ENCODE results near the gene ARID1B. TPM values are rescaled to one million over a fixed set of nuclear protein-coding genes. Genes with fewer than 3 reads are reported as not detected.
"Not testable (repeated sequence)": the region's sequence is repeated elsewhere in the genome, so short reads cannot be mapped to it uniquely, and the experiment has no call there.

Gene ARID1B
- total RNA-seq, 1 experiment from 2014 or later, result 91.7 TPM

- Histone ChIP-seq H3K27ac (ENCODE audit: low read length) (no peak overlapping the region), H3K4me1 (ENCODE audit: control insufficient read depth, insufficient read depth, low read length) (peaks cover 16% of the 10 kb centered on the region; the same call in 1 of the 2 replicates), H3K9me3 (ENCODE audit: control insufficient read depth, insufficient read depth, low read depth, low read length) (no peaks in the 10 kb centered on the region), H3K36me3 (ENCODE audit: control insufficient read depth, insufficient read depth, low read length) (peaks cover 2% of the 10 kb centered on the region; the same call in 1 of the 2 replicates), H3K4me3 (ENCODE audit: low read depth in 2 of 2, low read length in 2 of 2) (no peak overlapping the region), H3K27me3 (ENCODE audit: control insufficient read depth, insufficient read depth, low read length) (no peaks in the 10 kb centered on the region)
- no peak for TF ChIP-seq TCF7L2 (IDR thresholded peaks at IDR 0.05; ENCODE audit: low read depth, low read length)
- TF ChIP-seq, protein P1, sequence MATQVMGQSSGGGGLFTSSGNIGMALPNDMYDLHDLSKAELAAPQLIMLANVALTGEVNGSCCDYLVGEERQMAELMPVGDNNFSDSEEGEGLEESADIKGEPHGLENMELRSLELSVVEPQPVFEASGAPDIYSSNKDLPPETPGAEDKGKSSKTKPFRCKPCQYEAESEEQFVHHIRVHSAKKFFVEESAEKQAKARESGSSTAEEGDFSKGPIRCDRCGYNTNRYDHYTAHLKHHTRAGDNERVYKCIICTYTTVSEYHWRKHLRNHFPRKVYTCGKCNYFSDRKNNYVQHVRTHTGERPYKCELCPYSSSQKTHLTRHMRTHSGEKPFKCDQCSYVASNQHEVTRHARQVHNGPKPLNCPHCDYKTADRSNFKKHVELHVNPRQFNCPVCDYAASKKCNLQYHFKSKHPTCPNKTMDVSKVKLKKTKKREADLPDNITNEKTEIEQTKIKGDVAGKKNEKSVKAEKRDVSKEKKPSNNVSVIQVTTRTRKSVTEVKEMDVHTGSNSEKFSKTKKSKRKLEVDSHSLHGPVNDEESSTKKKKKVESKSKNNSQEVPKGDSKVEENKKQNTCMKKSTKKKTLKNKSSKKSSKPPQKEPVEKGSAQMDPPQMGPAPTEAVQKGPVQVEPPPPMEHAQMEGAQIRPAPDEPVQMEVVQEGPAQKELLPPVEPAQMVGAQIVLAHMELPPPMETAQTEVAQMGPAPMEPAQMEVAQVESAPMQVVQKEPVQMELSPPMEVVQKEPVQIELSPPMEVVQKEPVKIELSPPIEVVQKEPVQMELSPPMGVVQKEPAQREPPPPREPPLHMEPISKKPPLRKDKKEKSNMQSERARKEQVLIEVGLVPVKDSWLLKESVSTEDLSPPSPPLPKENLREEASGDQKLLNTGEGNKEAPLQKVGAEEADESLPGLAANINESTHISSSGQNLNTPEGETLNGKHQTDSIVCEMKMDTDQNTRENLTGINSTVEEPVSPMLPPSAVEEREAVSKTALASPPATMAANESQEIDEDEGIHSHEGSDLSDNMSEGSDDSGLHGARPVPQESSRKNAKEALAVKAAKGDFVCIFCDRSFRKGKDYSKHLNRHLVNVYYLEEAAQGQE (IDR thresholded peaks at IDR 0.05; ENCODE audit: insufficient read depth in 1 of 2, low read depth in 2 of 2, low read length in 1 of 2), result no peak
- no peak for TF ChIP-seq POLR2AphosphoS5 (IDR thresholded peaks at IDR 0.05; ENCODE audit: low read depth, low read length)
- no peak for TF ChIP-seq CTCF (IDR thresholded peaks at IDR 0.05)
- TF ChIP-seq SIN3A (IDR thresholded peaks at IDR 0.05; ENCODE audit: borderline replicate concordance, insufficient read depth, low read depth, low read length), result no peak
- ChIA-PET POLR2A (no interaction called here), CTCF (no interaction called here)
- in situ Hi-C loops (cut with HindIII; ENCODE audit: low pct_unique_long_range_greater_than_20kb, low sequenced_read_pairs) (no loop called here), intact Hi-C loops (cut with micrococcal nuclease; ENCODE audit: unreplicated experiment) (loop anchor here (5.0 kb wide), 1 partner anchor 144 kb away; no protein-coding TSS in a partner anchor)
- no TSS peak for BruUV-seq (replicated peaks)
- DNase-seq (ENCODE audit: low read depth, low spot score) (no peak), ATAC-seq (no peak)
These were observed 261.4 kb downstream of the ARID1B start for GRCh38 chr6:157038610-157039009.

GRCh38 chr6:157039639-157040038, 262.5 kb downstream of the ARID1B start:
- H3K9me3 ChIP-seq (ENCODE audit: control insufficient read depth, insufficient read depth, low read depth, low read length); POLR2A ChIA-PET; H3K27me3 ChIP-seq (ENCODE audit: control insufficient read depth, insufficient read depth, low read length); BruUV-seq (replicated peaks); ATAC-seq; CTCF ChIA-PET; H3K36me3 ChIP-seq (ENCODE audit: control insufficient read depth, insufficient read depth, low read length); DNase-seq (ENCODE audit: low read depth, low spot score); H3K4me3 ChIP-seq (ENCODE audit: low read depth in 2 of 2, low read length in 2 of 2); in situ Hi-C loops (cut with HindIII; ENCODE audit: low pct_unique_long_range_greater_than_20kb, low sequenced_read_pairs); H3K4me1 ChIP-seq (ENCODE audit: control insufficient read depth, insufficient read depth, low read length); H3K27ac ChIP-seq (ENCODE audit: low read length): not testable (repeated sequence)
- intact Hi-C loops (cut with micrococcal nuclease; ENCODE audit: unreplicated experiment), result loop anchor here (5.0 kb wide), 1 partner anchor 143 kb away; no protein-coding TSS in a partner anchor

DNA sequence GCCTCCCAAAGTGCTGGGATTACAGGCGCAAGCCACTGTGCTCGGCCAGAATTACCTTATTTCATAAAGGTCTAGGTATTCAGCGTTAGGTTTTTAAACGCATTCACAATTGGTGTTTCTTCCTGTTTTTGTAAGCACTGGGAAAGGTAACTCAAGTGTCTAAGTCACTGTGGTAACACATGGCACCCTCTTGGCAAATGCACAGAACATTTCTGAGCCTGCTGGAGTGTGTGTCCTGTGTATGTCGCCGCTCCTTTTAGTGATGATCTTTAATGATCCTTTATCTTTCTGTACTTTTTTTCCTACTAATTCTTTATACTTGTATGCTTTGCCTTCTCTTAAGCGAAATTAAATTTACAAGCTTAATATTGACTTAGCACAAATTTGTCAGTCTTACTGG, 263.0 kb downstream of the ARID1B start:
- TF ChIP-seq TCF7L2 (IDR thresholded peaks at IDR 0.05; ENCODE audit: low read depth, low read length) (no peak), POLR2AphosphoS5 (IDR thresholded peaks at IDR 0.05; ENCODE audit: low read depth, low read length) (no peak), CTCF (IDR thresholded peaks at IDR 0.05) (no peak), SIN3A (IDR thresholded peaks at IDR 0.05; ENCODE audit: borderline replicate concordance, insufficient read depth, low read depth, low read length) (no peak)
- TF ChIP-seq, protein P1 (IDR thresholded peaks at IDR 0.05; ENCODE audit: insufficient read depth in 1 of 2, low read depth in 2 of 2, low read length in 1 of 2), result no peak
- ATAC-seq (no peak), DNase-seq (ENCODE audit: low read depth, low spot score) (no peak)
- in situ Hi-C loops (cut with HindIII; ENCODE audit: low pct_unique_long_range_greater_than_20kb, low sequenced_read_pairs), result no loop called here
- Histone ChIP-seq H3K27ac (ENCODE audit: low read length) (no peak overlapping the region), H3K4me3 (ENCODE audit: low read depth in 2 of 2, low read length in 2 of 2) (no peak overlapping the region), H3K9me3 (ENCODE audit: control insufficient read depth, insufficient read depth, low read depth, low read length) (no peaks in the 10 kb centered on the region), H3K27me3 (ENCODE audit: control insufficient read depth, insufficient read depth, low read length) (no peaks in the 10 kb centered on the region), H3K36me3 (ENCODE audit: control insufficient read depth, insufficient read depth, low read length) (peaks cover 2% of the 10 kb centered on the region; the same call in 1 of the 2 replicates), H3K4me1 (ENCODE audit: control insufficient read depth, insufficient read depth, low read length) (peaks cover 4% of the 10 kb centered on the region; the same call in 1 of the 2 replicates)
- intact Hi-C loops (cut with micrococcal nuclease; ENCODE audit: unreplicated experiment), result no loop called here
- POLR2A ChIA-PET, result no interaction called here
- BruUV-seq (replicated peaks), result no TSS peak
- CTCF ChIA-PET, result no interaction called here
